Heart left ventricle (tissue), 13 donors: ENCODE measurements around the gene COMP.

Experiments used
- CTCF ChIP-seq, 12 donors: fragments of 200-600 bp; sonication (generic) in 4 of 12; IDR thresholded peaks; one replicate each; pipeline versions ENCODE4 v1.5.0 to v1.8.0; 2018 to 2022; ENCODE audit warnings: antibody characterized with exemption in 12 of 12, mild to moderate bottlenecking in 5 of 12
- POLR2A ChIP-seq, 2 donors: fragments of 450-650 bp; IDR thresholded peaks; one replicate each; pipeline ENCODE4 v1.6.1; 2017; ENCODE audit warnings: antibody characterized with exemption in 2 of 2, mild to moderate bottlenecking in 2 of 2, moderate library complexity in 2 of 2
- donor health status: ischemic (EF 13 %, LVEDD 7.1; RV severe dilation, severe dysfunction).
- donor health status: DM: no; HTN: yes; CAD: no.
- donor health status: DM: no; HTN: no; CAD: no.
- donor health status: ischemic (EF 25% LVEDD 6.9; RV normal size, moderate dysfunction).
- donor health status: ischemic (EF 25% LVEDD 5.7; RV mildly dilated, moderate dysfunction).
- donor health status: ischemic (EF 35%, LVEDD 5.7; RV mildly dilated, moderate dysfunction).
- donor health status: nonischemic (EF 11% LVEDD 7.7; RV severe dilation, severe dysfunction).
- donor health status: DM: yes; HTN: yes; CAD: no.
- donor health status: PGD.
- donor health status: ischemic (EF 29% LVEDD 5.4; RV normal size, mild dysfunction).
- donor health status: nonischemic (EF 23%, LVEDD 6.1; RV moderate dilation, normal function).

GRCh38 chr19:18761531-18762110, 29.5 kb downstream of the COMP start:
- no peak for TF ChIP-seq CTCF (IDR thresholded peaks at IDR 0.05)
- TF ChIP-seq POLR2A (IDR thresholded peaks at IDR 0.05): no peak
